Mesodermal cell (in vitro differentiated cells): ENCODE data around the gene ZNF428.
"Not testable (repeated sequence)": the region's sequence is repeated elsewhere in the genome, so short reads cannot be mapped to it uniquely, and the experiment has no call there.

Experiments used
- H3K27ac ChIP-seq: 2 replicates; pipeline ENCODE4 v1.7.0; 2013; ENCODE audit warnings: mild to moderate bottlenecking, low read depth, low read length, moderate library complexity; ENCODE audit not compliant: severe bottlenecking
- H3K36me3 ChIP-seq: 2 replicates; pipeline ENCODE4 v1.7.1; 2013; ENCODE audit warnings: mild to moderate bottlenecking, low read length, moderate library complexity; ENCODE audit not compliant: control insufficient read depth, insufficient read depth
- H3K4me1 ChIP-seq: one replicate; pipeline ENCODE4 v1.7.1; 2013; ENCODE audit warnings: mild to moderate bottlenecking, low read length; ENCODE audit not compliant: insufficient read depth, control insufficient read depth, poor library complexity, severe bottlenecking
- H3K4me3 ChIP-seq: 2 replicates; pipeline ENCODE4 v1.7.0; 2013; ENCODE audit warnings: low read length, control low read depth, mild to moderate bottlenecking; ENCODE audit not compliant: insufficient read depth, poor library complexity, severe bottlenecking; ENCODE audit errors: extremely low read depth
- H3K9me3 ChIP-seq: 2 replicates; pipeline ENCODE4 v1.7.1; 2013; ENCODE audit warnings: mild to moderate bottlenecking, low read length, moderate library complexity; ENCODE audit not compliant: control insufficient read depth
- WGBS, 2 experiments: methylation state at CpG; one replicate each; pipeline ENCODE4 v1.1.5; 2013; ENCODE audit warnings: missing lambda C conversion rate in 2 of 2; ENCODE audit not compliant: insufficient coverage in 2 of 2; 5-methylcytosine and 5-hydroxymethylcytosine counted together

The ZNF428 gene

GRCh38 chr19:43656436-43656835 is 37.0 kb upstream of the ZNF428 start:
- no peaks in the 10 kb centered on the region for H3K9me3 ChIP-seq
- no peak overlapping the region for H3K27ac ChIP-seq
- H3K4me3 ChIP-seq = no peak overlapping the region
- H3K36me3 ChIP-seq = peaks cover 75% of the 10 kb centered on the region
- 79 to 92% methylated on average over 2 to 5 of the region's 6 CpGs for WGBS, 2 experiments
- no peaks in the 10 kb centered on the region for H3K4me1 ChIP-seq

- WGBS, 2 experiments = 88 to 96% methylated on average over 4 of the region's 5 CpGs
- Histone ChIP-seq H3K4me3 (no peak overlapping the region), H3K36me3 (peaks cover 77% of the 10 kb centered on the region), H3K9me3 (no peaks in the 10 kb centered on the region), H3K27ac (no peak overlapping the region), H3K4me1 (no peaks in the 10 kb centered on the region)
Measured at GRCh38 chr19:43652546-43652874, 33.1 kb upstream of the ZNF428 start.

GRCh38 chr19:43651758-43652545 is 32.5 kb upstream of the ZNF428 start:
- Histone ChIP-seq H3K27ac (no peak overlapping the region), H3K36me3 (peaks cover 77% of the 10 kb centered on the region), H3K4me3 (no peak overlapping the region), H3K9me3 (no peaks in the 10 kb centered on the region), H3K4me1 (no peaks in the 10 kb centered on the region)
- 88 to 94% methylated on average over 9 to 10 of the region's 14 CpGs for WGBS, 2 experiments

- peaks cover 71% of the 10 kb centered on the region for H3K36me3 ChIP-seq
- H3K9me3 ChIP-seq, H3K27ac ChIP-seq, H3K4me3 ChIP-seq, H3K4me1 ChIP-seq: not testable (repeated sequence)
- WGBS, 2 experiments = 100% methylated on average over 3 of the region's 7 CpGs
Measured at GRCh38 chr19:43650276-43650675, 30.8 kb upstream of the ZNF428 start.

- H3K36me3 ChIP-seq = peaks cover 63% of the 10 kb centered on the region
- H3K27ac ChIP-seq = no peak overlapping the region
- H3K4me3 ChIP-seq = no peak overlapping the region
- H3K4me1 ChIP-seq = no peaks in the 10 kb centered on the region
- H3K9me3 ChIP-seq = no peaks in the 10 kb centered on the region
- 93 to 96% methylated on average over 2 of the region's 2 CpGs for WGBS, 2 experiments
Measured at GRCh38 chr19:43649514-43649913, 30.1 kb upstream of the ZNF428 start.

GRCh38 chr19:43648633-43649032 is 29.2 kb upstream of the ZNF428 start:
- WGBS, 2 experiments = 86 to 93% methylated on average over 3 to 4 of the region's 6 CpGs
- no peaks in the 10 kb centered on the region for H3K4me1 ChIP-seq
- H3K9me3 ChIP-seq = no peaks in the 10 kb centered on the region
- no peak overlapping the region for H3K4me3 ChIP-seq
- no peak overlapping the region for H3K27ac ChIP-seq
- peaks cover 58% of the 10 kb centered on the region for H3K36me3 ChIP-seq

- peaks cover 1% of the 10 kb centered on the region for H3K4me1 ChIP-seq
- no peak overlapping the region for H3K27ac ChIP-seq
- no peaks in the 10 kb centered on the region for H3K9me3 ChIP-seq
- 85 to 90% methylated on average over 12 to 13 of the region's 13 CpGs for WGBS, 2 experiments
- peaks cover 28% of the 10 kb centered on the region for H3K36me3 ChIP-seq
- H3K4me3 ChIP-seq = no peak overlapping the region
Measured at GRCh38 chr19:43644181-43644580, 24.8 kb upstream of the ZNF428 start.

- no CpG with 5 or more reads among the region's 3 CpGs for whole genome bisulfite sequencing, 2 experiments
- Histone ChIP-seq H3K9me3 (no peaks in the 10 kb centered on the region), H3K4me1 (peaks cover 4% of the 10 kb centered on the region), H3K4me3 (no peak overlapping the region), H3K36me3 (peaks cover 19% of the 10 kb centered on the region), H3K27ac (no peak overlapping the region)
Measured at GRCh38 chr19:43643326-43643725, 23.9 kb upstream of the ZNF428 start.

GRCh38 chr19:43642531-43642930 is 23.1 kb upstream of the ZNF428 start:
- H3K4me3 ChIP-seq = no peak overlapping the region
- peaks cover 11% of the 10 kb centered on the region for H3K36me3 ChIP-seq
- H3K4me1 ChIP-seq = peaks cover 4% of the 10 kb centered on the region
- 75 to 93% methylated on average over 3 to 4 of the region's 4 CpGs for WGBS, 2 experiments
- no peak overlapping the region for H3K27ac ChIP-seq
- no peaks in the 10 kb centered on the region for H3K9me3 ChIP-seq

GRCh38 chr19:43641333-43641732 is 21.9 kb upstream of the ZNF428 start:
- WGBS, 2 experiments = 56 to 90% methylated on average over 1 to 2 of the region's 2 CpGs
- Histone ChIP-seq H3K4me3 (no peak overlapping the region), H3K36me3 (peaks cover 5% of the 10 kb centered on the region), H3K9me3 (no peaks in the 10 kb centered on the region), H3K27ac (no peak overlapping the region), H3K4me1 (peaks cover 6% of the 10 kb centered on the region)

- Histone ChIP-seq H3K9me3 (no peaks in the 10 kb centered on the region), H3K27ac (no peak overlapping the region), H3K4me3 (peak overlapping the region; percentile 51), H3K4me1 (peaks cover 12% of the 10 kb centered on the region), H3K36me3 (no peaks in the 10 kb centered on the region)
- 5 to 40% methylated on average over 3 to 7 of the region's 9 CpGs for WGBS, 2 experiments
Measured at GRCh38 chr19:43640424-43640757, 21.0 kb upstream of the ZNF428 start.
